ENCODE results near the gene DENND4B. TPM values are rescaled to one million over a fixed set of nuclear protein-coding genes. Genes with fewer than 3 reads are reported as not detected.

Gene DENND4B
- total RNA-seq, 1 donor from 2014 or later, result 42.7 TPM

Small RNA genes within 50 kb of the gene (microRNA-seq; reads per million reads assigned to microRNA genes)
- gene MIR6737, result not detected

Other genes starting within 250 kb of the DENND4B start
- 35.2 TPM for gene INTS3, start 218.7 kb downstream of the DENND4B start, total RNA-seq
- gene SLC27A3, start 171.3 kb downstream of the DENND4B start, total RNA-seq, result 9.8 TPM
- 45.7 TPM for gene GATAD2B, start 23.7 kb downstream of the DENND4B start, total RNA-seq
- 20.6 TPM for gene CRTC2, start 11.9 kb upstream of the DENND4B start, total RNA-seq
- gene SLC39A1, start 16.8 kb upstream of the DENND4B start, total RNA-seq, result 40.2 TPM
- 3.8 TPM for gene CREB3L4, start 21.2 kb upstream of the DENND4B start, total RNA-seq
- 61.7 TPM for gene JTB, start 31.0 kb upstream of the DENND4B start, total RNA-seq
- gene RAB13, start 39.6 kb upstream of the DENND4B start, total RNA-seq, result 57.3 TPM
- 712 TPM for gene RPS27, start 44.0 kb upstream of the DENND4B start, total RNA-seq
- 0.48 TPM for gene NUP210L, start 208.4 kb upstream of the DENND4B start, total RNA-seq
- gene TPM3, start 245.4 kb upstream of the DENND4B start, total RNA-seq, result 364 TPM

Data from cardiac septum (tissue), 1 donor.